Naive thymus-derived CD8-positive, alpha-beta T cell (primary cell): ENCODE measurements around the gene RAX2. TPM values are rescaled to one million over a fixed set of nuclear protein-coding genes. Genes with fewer than 3 reads are reported as not detected.
A peak's percentile ranks its signal among the peaks of the same experiment; 100 is the strongest.

Experiments
- ATAC-seq, 2 donors: fragments of 150-1000 bp; cut with Tn5 transposase in 1 of 2; sonication (Bioruptor Pico), chemical (Tn5 transposase) in 1 of 2; 1 replicate in 1 of 2; 2 replicates in 1 of 2; pipeline ENCODE4 v1.10.0; 2021; ENCODE audit warnings: mild to moderate bottlenecking in 2 of 2, moderate library complexity in 2 of 2
- POLR2A ChIA-PET: fragments of 350-600 bp; sonication (Branson Sonifier 250); formaldehyde crosslinking; loops from one replicate; lab custom pipeline; 2021; ENCODE audit warnings: antibody characterized with exemption; lab: Charles Lee
- DNase-seq, 10 donors: peaks; one replicate each; pipeline versions ENCODE4 v3.0.0 to v3.0.0-alpha.2; 2020 to 2022
- H3K27ac Mint-ChIP-seq, 10 donors: one replicate each; pipeline ENCODE4 v1.8.0; 2020 to 2022; ENCODE audit warnings: mild to moderate bottlenecking in 10 of 10, mixed read lengths in 10 of 10, moderate library complexity in 4 of 10, inconsistent platforms in 1 of 10
- H3K27me3 Mint-ChIP-seq, 5 donors: one replicate each; pipeline ENCODE4 v1.8.0; 2021 to 2022; ENCODE audit warnings: mixed read lengths in 5 of 5
- H3K36me3 Mint-ChIP-seq, 3 donors: one replicate each; pipeline ENCODE4 v1.8.0; 2020 to 2022; ENCODE audit warnings: mixed read lengths in 3 of 3, mild to moderate bottlenecking in 2 of 3, inconsistent platforms in 1 of 3
- H3K4me1 Mint-ChIP-seq, 4 donors: one replicate each; pipeline ENCODE4 v1.8.0; 2021 to 2022; ENCODE audit warnings: mixed read lengths in 4 of 4
- H3K4me3 Mint-ChIP-seq, 10 donors: one replicate each; pipeline ENCODE4 v1.8.0; 2020 to 2022; ENCODE audit warnings: mild to moderate bottlenecking in 10 of 10, mixed read lengths in 10 of 10, moderate library complexity in 6 of 10, inconsistent platforms in 1 of 10
- H3K9me3 Mint-ChIP-seq, 9 donors: one replicate each; pipeline ENCODE4 v1.8.0; 2020 to 2022; ENCODE audit warnings: mixed read lengths in 9 of 9, mild to moderate bottlenecking in 3 of 9, inconsistent platforms in 1 of 9, moderate library complexity in 1 of 9
- polyA plus RNA-seq, 3 donors: library from polyadenylated mRNA; unstranded; fragments of 300-500 nt; fragmentation: Illumina TruSeq; gene quantifications; one replicate each; pipeline ENCODE4 v1.2.3, GENCODE V29; 2021
- total RNA-seq, 8 experiments: library from RNA in 2 of 8; stranded (reverse) in 2 of 8; gene quantifications; one replicate each; pipeline ENCODE4 v1.2.3 and lab custom pipeline; 2021 to 2026

The RAX2 gene
- total and polyA plus RNA-seq, 5 experiments from 2014 or later = not detected

GRCh38 chr19:3733549-3734309 lies 38.3 kb downstream of the RAX2 start:
- H3K4me3 Mint-ChIP-seq = no peak overlapping the region
- POLR2A ChIA-PET = interaction anchor here (1.0 kb wide), 1 partner anchor 28 kb away, joined by 3 read pairs; the partner anchor contains the start of genes APBA3 and MRPL54
- H3K27ac Mint-ChIP-seq = peak overlapping the region in 3 of 10 donors; percentile 47 to 53 (median 49)
- H3K36me3 Mint-ChIP-seq = peaks cover 0 to 13% (median 0%) of the 10 kb centered on the region in 3 donors
- DNase-seq (no peak), ATAC-seq (no peak)
- peaks cover 6 to 11% (median 7%) of the 10 kb centered on the region in 4 donors for H3K4me1 Mint-ChIP-seq
- no peaks in the 10 kb centered on the region for H3K27me3 Mint-ChIP-seq
- no peaks in the 10 kb centered on the region for H3K9me3 Mint-ChIP-seq

DNA sequence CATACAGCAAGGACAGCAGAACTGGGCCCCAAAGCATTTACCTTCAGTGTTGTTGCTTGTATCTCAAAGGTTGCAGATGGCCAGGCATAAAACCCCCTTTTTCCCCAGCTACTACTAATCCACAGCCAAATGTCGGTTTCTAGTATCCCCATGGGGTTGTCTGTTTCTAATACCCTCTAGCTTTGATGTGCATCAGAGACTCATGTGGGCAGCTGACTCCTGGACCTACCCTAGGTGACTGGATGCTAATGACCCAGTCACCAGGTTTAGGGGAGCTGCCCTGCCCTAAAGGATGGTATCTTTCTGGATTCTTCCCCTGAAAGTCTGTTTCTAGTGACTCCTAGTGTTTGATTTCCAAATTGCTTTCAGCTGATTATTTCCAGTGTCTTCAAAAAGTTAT lies 39.9 kb downstream of the RAX2 start:
- Mint-ChIP-seq H3K4me3 (no peak overlapping the region), H3K27me3 (no peaks in the 10 kb centered on the region), H3K9me3 (no peaks in the 10 kb centered on the region), H3K4me1 (peaks cover 0 to 4% (median under 1%) of the 10 kb centered on the region in 4 donors), H3K27ac (peak overlapping the region in 1 of 10 donors; percentile 21), H3K36me3 (peaks cover 0 to 9% (median 0%) of the 10 kb centered on the region in 3 donors)
- POLR2A ChIA-PET = interaction anchor here (0.5 to 0.7 kb wide), 2 partner anchors 164 to 822 kb away, joined by 3 to 4 read pairs; no protein-coding TSS in a partner anchor
- ATAC-seq (no peak), DNase-seq (no peak)

DNA sequence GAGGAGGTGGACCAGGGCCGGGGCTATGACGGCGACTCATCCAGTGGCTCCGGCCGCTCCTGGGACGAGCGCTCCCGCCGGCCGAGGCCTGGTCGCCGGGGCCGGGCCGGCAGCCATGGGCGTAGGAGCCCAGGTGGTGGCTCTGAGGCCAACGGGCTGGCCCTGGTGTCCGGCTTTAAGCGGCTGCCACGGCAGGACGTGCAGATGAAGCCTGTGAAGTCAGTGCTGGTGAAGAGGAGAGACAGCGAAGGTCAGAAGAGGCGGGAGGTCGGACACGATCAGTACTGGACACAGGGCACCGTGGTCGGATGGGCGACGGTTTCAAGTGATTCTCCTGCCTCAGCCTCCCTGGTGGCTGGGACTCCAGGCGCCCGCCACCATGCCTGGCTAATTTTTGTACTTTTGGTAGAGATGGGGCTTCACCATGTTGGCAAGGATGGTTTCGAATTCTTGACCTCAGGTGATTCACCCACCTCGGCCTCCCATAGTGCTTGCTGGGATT lies 41.5 kb downstream of the RAX2 start:
- Mint-ChIP-seq H3K4me1 (peaks cover 0 to 4% (median 0%) of the 10 kb centered on the region in 4 donors), H3K4me3 (no peak overlapping the region), H3K36me3 (peaks cover 0 to under 1% (median 0%) of the 10 kb centered on the region in 3 donors), H3K27me3 (no peaks in the 10 kb centered on the region), H3K9me3 (no peaks in the 10 kb centered on the region), H3K27ac (peak overlapping the region in 1 of 10 donors; percentile 9)
- POLR2A ChIA-PET = interaction anchor here (1.2 kb wide), 1 partner anchor 9 kb away, joined by 5 read pairs; no protein-coding TSS in a partner anchor
- ATAC-seq (no peak), DNase-seq (no peak)

DNA sequence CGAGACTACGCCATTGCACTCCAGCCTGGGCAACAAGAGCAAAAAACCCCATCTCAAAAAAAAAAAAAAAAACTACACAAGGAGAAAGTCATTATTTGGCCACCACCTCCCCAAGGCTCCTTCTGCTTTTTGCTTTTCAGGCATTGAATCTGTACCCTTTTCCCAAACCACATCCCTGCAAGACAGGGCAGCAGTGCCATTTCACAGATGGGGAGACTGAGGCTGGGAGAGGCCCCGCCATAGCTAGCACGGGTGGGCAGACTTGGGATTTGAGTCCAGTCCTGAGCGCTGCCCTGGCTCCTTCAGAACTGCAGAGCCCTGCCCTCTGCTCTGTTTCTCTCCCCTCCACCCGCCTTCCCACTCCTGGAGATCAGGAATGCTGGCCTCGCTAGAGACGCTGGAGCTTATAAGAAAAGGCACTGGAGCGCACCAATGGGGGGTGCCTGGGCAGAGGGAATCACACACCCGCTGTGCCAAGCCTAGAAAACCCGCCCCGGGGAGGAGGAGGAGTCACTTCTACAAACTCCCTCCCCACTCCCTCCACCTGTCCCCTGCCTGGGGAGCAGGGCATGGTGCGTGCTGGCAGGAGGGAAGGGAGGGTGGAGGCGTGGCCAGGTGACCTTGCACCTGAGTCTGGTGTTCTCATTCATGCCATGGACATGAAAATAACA lies 46.3 kb downstream of the RAX2 start:
- H3K27ac Mint-ChIP-seq = no peak overlapping the region
- POLR2A ChIA-PET = interaction anchor here (1.1 kb wide), 1 partner anchor 37 kb away, joined by 3 read pairs; no protein-coding TSS in a partner anchor
- H3K36me3 Mint-ChIP-seq = no peaks in the 10 kb centered on the region
- no peak for ATAC-seq
- peaks cover 0 to 3% (median 0%) of the 10 kb centered on the region in 5 donors for H3K27me3 Mint-ChIP-seq
- DNase-seq = no peak
- no peak overlapping the region for H3K4me3 Mint-ChIP-seq
- H3K9me3 Mint-ChIP-seq = no peaks in the 10 kb centered on the region
- peaks cover 6 to 25% (median 11%) of the 10 kb centered on the region in 4 donors for H3K4me1 Mint-ChIP-seq

- Mint-ChIP-seq H3K36me3 (no peaks in the 10 kb centered on the region), H3K27me3 (peaks cover 0 to 3% (median 0%) of the 10 kb centered on the region in 5 donors), H3K9me3 (no peaks in the 10 kb centered on the region), H3K27ac (peak overlapping the region in 3 of 10 donors; percentile 3 to 33 (median 3)), H3K4me1 (peaks cover 6 to 25% (median 12%) of the 10 kb centered on the region in 4 donors), H3K4me3 (no peak overlapping the region)
- no peak for DNase-seq
- no peak for ATAC-seq
- POLR2A ChIA-PET = no interaction called here
These were observed 46.9 kb downstream of the RAX2 start for GRCh38 chr19:3725121-3725520.

DNA sequence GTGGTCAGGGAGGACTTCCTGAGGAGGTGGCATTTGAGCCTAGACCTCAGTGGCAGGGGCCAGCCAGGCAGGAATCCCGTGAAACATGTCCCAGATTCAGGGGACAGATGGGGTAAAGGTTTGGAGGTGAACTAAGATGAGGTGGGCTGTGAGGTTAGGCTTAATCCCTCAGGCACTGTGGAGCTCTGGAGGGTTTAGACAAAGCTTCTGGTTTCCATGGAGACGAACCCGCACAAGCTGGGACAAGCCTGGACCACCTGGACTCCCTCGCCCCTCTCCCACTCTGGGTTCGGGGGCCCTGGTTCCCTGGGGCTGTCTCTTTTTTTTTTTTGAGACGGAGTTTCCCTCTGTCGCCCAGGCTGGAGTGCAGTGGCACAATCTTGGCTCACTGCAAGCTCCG lies 48.1 kb downstream of the RAX2 start:
- Mint-ChIP-seq H3K27me3 (peaks cover 0 to 8% (median 2%) of the 10 kb centered on the region in 5 donors), H3K4me3 (no peak overlapping the region), H3K36me3 (no peaks in the 10 kb centered on the region), H3K9me3 (no peaks in the 10 kb centered on the region), H3K27ac (peak overlapping the region in 1 of 10 donors; percentile 53), H3K4me1 (peaks cover 5 to 31% (median 15%) of the 10 kb centered on the region in 4 donors)
- no peak for DNase-seq
- POLR2A ChIA-PET = interaction anchor here (0.9 kb wide), 1 partner anchor 39 kb away, joined by 4 read pairs; the partner anchor contains the start of gene MRPL54
- no peak for ATAC-seq

DNA sequence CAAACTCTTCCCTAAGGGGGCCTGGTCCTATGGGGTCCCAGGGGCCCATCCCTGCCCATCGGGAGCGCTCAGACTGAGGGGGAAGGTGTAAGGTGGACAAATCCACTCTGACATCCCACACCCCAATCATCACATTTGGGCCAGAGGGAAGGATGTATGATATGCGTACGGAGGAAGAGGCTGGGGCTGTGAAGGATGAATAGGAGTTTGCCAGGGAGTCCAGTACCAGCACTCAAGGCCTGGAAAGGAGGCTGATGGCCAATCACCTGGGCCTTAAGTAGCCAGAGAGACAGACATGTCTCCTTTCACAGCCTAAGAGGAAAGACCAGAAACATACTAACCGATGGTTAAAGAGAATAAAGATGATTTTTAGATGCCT lies 48.9 kb downstream of the RAX2 start:
- DNase-seq = no peak
- Mint-ChIP-seq H3K36me3 (no peaks in the 10 kb centered on the region), H3K9me3 (no peaks in the 10 kb centered on the region), H3K4me3 (peak overlapping the region in 7 of 10 donors; percentile 8 to 49 (median 36)), H3K27ac (peak overlapping the region in 2 of 10 donors; percentile 66 to 76), H3K4me1 (peaks cover 5 to 31% (median 15%) of the 10 kb centered on the region in 4 donors), H3K27me3 (peaks cover 0 to 9% (median 2%) of the 10 kb centered on the region in 5 donors)
- POLR2A ChIA-PET = interaction anchor here (0.5 to 0.9 kb wide), 2 partner anchors 40 to 265 kb away, joined by 3 to 4 read pairs; partner anchors contain the start of gene MRPL54
- ATAC-seq = no peak

DNA sequence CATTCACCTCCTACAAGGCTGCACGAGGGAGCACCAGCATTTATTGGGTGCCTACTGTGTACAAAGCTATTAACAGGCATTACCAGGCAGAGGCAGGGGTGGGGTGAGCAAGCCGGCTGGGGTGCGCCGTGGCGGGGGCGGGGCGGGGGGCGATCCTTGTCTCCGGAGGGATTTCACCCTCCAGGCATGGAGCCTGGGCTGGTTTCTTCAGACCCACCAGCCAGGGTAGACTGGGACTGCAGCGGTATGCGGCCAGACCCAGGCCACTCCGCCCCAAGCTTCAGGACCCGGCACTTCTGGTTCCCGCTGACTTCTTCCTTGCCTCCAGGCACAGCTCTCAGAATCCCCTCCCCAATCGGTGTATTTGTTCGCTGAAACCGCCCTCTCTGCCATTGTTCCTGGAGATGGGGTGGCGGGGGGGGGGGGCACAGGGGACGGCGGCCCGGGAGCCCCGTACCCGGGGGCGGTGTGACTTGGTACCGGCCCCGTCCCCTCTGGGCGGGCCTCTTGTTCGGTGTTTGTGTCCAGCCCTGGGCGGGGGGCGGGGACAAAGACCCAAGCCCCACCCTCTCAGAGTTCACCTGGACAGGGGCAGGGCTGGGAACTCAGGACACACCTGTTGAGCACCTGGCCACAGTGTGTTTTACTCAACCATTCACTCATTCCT lies 49.5 kb downstream of the RAX2 start:
- no peaks in the 10 kb centered on the region for H3K9me3 Mint-ChIP-seq
- DNase-seq = no peak
- H3K4me1 Mint-ChIP-seq = peaks cover 5 to 31% (median 15%) of the 10 kb centered on the region in 4 donors
- H3K4me3 Mint-ChIP-seq = peak overlapping the region; percentile 75 to 90 (median 80)
- peaks cover 0 to 9% (median 2%) of the 10 kb centered on the region in 5 donors for H3K27me3 Mint-ChIP-seq
- peak overlapping the region in 2 of 10 donors; percentile 28 to 47 for H3K27ac Mint-ChIP-seq
- H3K36me3 Mint-ChIP-seq = no peaks in the 10 kb centered on the region
- ATAC-seq = no peak
- POLR2A ChIA-PET = interaction anchor here (0.5 to 3.3 kb wide), 4 partner anchors 8 to 265 kb away, joined by 3 to 19 read pairs (median 6); partner anchors contain the start of genes APBA3 and MRPL54

- Mint-ChIP-seq H3K4me3 (peak overlapping the region; percentile 75 to 90 (median 80)), H3K27ac (peak overlapping the region in 5 of 10 donors; percentile 9 to 47 (median 28)), H3K27me3 (peaks cover 0 to 9% (median 2%) of the 10 kb centered on the region in 5 donors), H3K9me3 (no peaks in the 10 kb centered on the region), H3K36me3 (no peaks in the 10 kb centered on the region), H3K4me1 (peaks cover 5 to 31% (median 15%) of the 10 kb centered on the region in 4 donors)
- DNase-seq (no peak), ATAC-seq (no peak)
- POLR2A ChIA-PET = interaction anchor here (0.5 to 3.3 kb wide), 5 partner anchors 9 to 45 kb away, joined by 3 to 19 read pairs (median 5); partner anchors contain the start of genes APBA3 and MRPL54
These were observed 50.1 kb downstream of the RAX2 start for GRCh38 chr19:3721887-3722442.

- Mint-ChIP-seq H3K27ac (peak overlapping the region in 1 of 10 donors; percentile 9), H3K4me1 (peaks cover 5 to 31% (median 15%) of the 10 kb centered on the region in 4 donors), H3K36me3 (no peaks in the 10 kb centered on the region), H3K27me3 (peaks cover 0 to 9% (median 2%) of the 10 kb centered on the region in 5 donors), H3K9me3 (no peaks in the 10 kb centered on the region), H3K4me3 (peak overlapping the region; percentile 75 to 90 (median 80))
- ATAC-seq = peak; percentile 85 to 93
- peak; percentile 72 to 89 (median 80) for DNase-seq
- POLR2A ChIA-PET = interaction anchor here (0.5 to 3.3 kb wide), 6 partner anchors 10 to 357 kb away, joined by 3 to 19 read pairs (median 4); partner anchors contain the start of genes APBA3 and MRPL54
These were observed 50.7 kb downstream of the RAX2 start for GRCh38 chr19:3721131-3721886.
